WTC11 (cell line): Measurements from ENCODE around the gene ACYP2. TPM values are rescaled to one million over a fixed set of nuclear protein-coding genes. Genes with fewer than 3 reads are reported as not detected.

Experiments
- ATAC-seq: fragments of 200-7000 bp; cut with Tn5 transposase; 2 replicates; pipeline ENCODE4 v1.10.0; 2021; ENCODE audit warnings: mild to moderate bottlenecking, moderate library complexity
- CTCF ChIA-PET: fragments of 300-600 bp; sonication (Branson Sonifier 250); formaldehyde crosslinking; loops from one replicate; lab custom pipeline; 2021; ENCODE audit warnings: antibody characterized with exemption; lab: Charles Lee
- POLR2A ChIA-PET: fragments of 350-600 bp; sonication (Branson Sonifier 250); formaldehyde crosslinking; loops from one replicate; lab custom pipeline; 2021; ENCODE audit warnings: antibody characterized with exemption; lab: Charles Lee
- DNase-seq: peaks from one replicate; pipeline ENCODE4 v3.0.0; 2021; ENCODE audit warnings: low spot score
- H3K27ac Mint-ChIP-seq: 2 replicates; pipeline ENCODE4 v1.8.0; 2021; ENCODE audit warnings: mixed read lengths
- H3K27me3 Mint-ChIP-seq: 2 replicates; pipeline ENCODE4 v1.8.0; 2021; ENCODE audit warnings: low read depth, mild to moderate bottlenecking, moderate library complexity, mixed read lengths
- H3K36me3 Mint-ChIP-seq: 2 replicates; pipeline ENCODE4 v1.8.0; 2021; ENCODE audit warnings: mixed read lengths
- H3K4me1 Mint-ChIP-seq: 2 replicates; pipeline ENCODE4 v1.8.0; 2022; ENCODE audit warnings: mixed read lengths
- H3K4me3 Mint-ChIP-seq: 2 replicates; pipeline ENCODE4 v1.8.0; 2021; ENCODE audit warnings: mild to moderate bottlenecking, moderate library complexity, mixed read lengths
- H3K9me3 Mint-ChIP-seq: 2 replicates; pipeline ENCODE4 v1.8.0; 2021; ENCODE audit warnings: mixed read lengths
- AR ChIP-seq: fragments of 250-450 bp; sonication (Bioruptor Pico); IDR thresholded peaks from 2 replicates; pipeline ENCODE4 v1.9.0; 2021; ENCODE audit warnings: mild to moderate bottlenecking
- CREM ChIP-seq: sonication (generic); formaldehyde crosslinking; IDR thresholded peaks from 2 replicates; pipeline ENCODE4 v1.8.1; 2022; ENCODE audit warnings: mild to moderate bottlenecking, missing genetic modification reagents, moderate library complexity
- CTCF ChIP-seq: fragments of 200-600 bp; IDR thresholded peaks from 2 replicates; pipeline ENCODE4 v1.8.0; 2022; ENCODE audit warnings: antibody characterized with exemption
- ELF4 ChIP-seq: sonication (generic); formaldehyde crosslinking; IDR thresholded peaks from 2 replicates; pipeline ENCODE4 v1.8.1; 2022; ENCODE audit warnings: low read depth, mild to moderate bottlenecking, moderate library complexity, missing genetic modification reagents
- ERG ChIP-seq: fragments of 250-450 bp; sonication (Bioruptor Pico); IDR thresholded peaks from 2 replicates; pipeline ENCODE4 v1.8.0; 2021; ENCODE audit warnings: mild to moderate bottlenecking
- IRF1 ChIP-seq: sonication (generic); formaldehyde crosslinking; IDR thresholded peaks from 2 replicates; pipeline ENCODE4 v1.8.0; 2023; ENCODE audit warnings: missing genetic modification reagents
- IRF2 ChIP-seq: sonication (generic); formaldehyde crosslinking; IDR thresholded peaks from 2 replicates; pipeline ENCODE4 v1.8.0; 2022; ENCODE audit warnings: low read depth, missing genetic modification reagents, borderline replicate concordance
- JAZF1 ChIP-seq: fragments of 250-450 bp; sonication (Bioruptor Pico); IDR thresholded peaks from 2 replicates; pipeline ENCODE4 v1.9.0; 2021; ENCODE audit warnings: moderate library complexity, mild to moderate bottlenecking, inconsistent platforms
- MAX ChIP-seq: sonication (generic); formaldehyde crosslinking; IDR thresholded peaks from 2 replicates; pipeline ENCODE4 v1.8.0; 2022; ENCODE audit warnings: mild to moderate bottlenecking, missing genetic modification reagents
- MYBL2 ChIP-seq: sonication (generic); formaldehyde crosslinking; IDR thresholded peaks from 2 replicates; pipeline ENCODE4 v1.8.1; 2023; ENCODE audit warnings: mild to moderate bottlenecking, moderate library complexity, missing genetic modification reagents
- NFYB ChIP-seq: sonication (generic); formaldehyde crosslinking; conservative IDR thresholded peaks from 2 replicates; pipeline ENCODE4 v1.8.0; 2022; ENCODE audit warnings: low read depth, missing genetic modification reagents
- NR3C1 ChIP-seq: sonication (generic); formaldehyde crosslinking; conservative IDR thresholded peaks from 2 replicates; pipeline ENCODE4 v1.8.1; 2023; ENCODE audit warnings: low read depth, mild to moderate bottlenecking, missing genetic modification reagents
- PREB ChIP-seq: sonication (generic); formaldehyde crosslinking; IDR thresholded peaks from 2 replicates; pipeline ENCODE4 v1.8.1; 2022; ENCODE audit warnings: mild to moderate bottlenecking, missing genetic modification reagents, moderate library complexity, borderline replicate concordance
- RORB ChIP-seq: fragments of 250-450 bp; sonication (Bioruptor Pico); IDR thresholded peaks from 2 replicates; pipeline ENCODE4 v1.9.0; 2021; ENCODE audit warnings: mild to moderate bottlenecking
- SMAD4 ChIP-seq: sonication (generic); formaldehyde crosslinking; IDR thresholded peaks from 2 replicates; pipeline ENCODE4 v1.8.0; 2022; ENCODE audit warnings: mild to moderate bottlenecking, missing genetic modification reagents
- SOX15 ChIP-seq: fragments of 250-450 bp; sonication (Bioruptor Pico); IDR thresholded peaks from 2 replicates; pipeline ENCODE4 v1.9.0; 2021; ENCODE audit warnings: mild to moderate bottlenecking
- STAT6 ChIP-seq: sonication (generic); formaldehyde crosslinking; conservative IDR thresholded peaks from 2 replicates; pipeline ENCODE4 v1.8.1; 2023; ENCODE audit warnings: mild to moderate bottlenecking, low read depth, missing genetic modification reagents, moderate library complexity
- TEAD4 ChIP-seq: sonication (generic); formaldehyde crosslinking; IDR thresholded peaks from 2 replicates; pipeline ENCODE4 v1.8.0; 2022; ENCODE audit warnings: mild to moderate bottlenecking, missing genetic modification reagents
- ZBTB21 ChIP-seq: sonication (generic); formaldehyde crosslinking; IDR thresholded peaks from 2 replicates; pipeline ENCODE4 v1.8.1; 2023; ENCODE audit warnings: mild to moderate bottlenecking, missing genetic modification reagents, borderline replicate concordance
- ZNF317 ChIP-seq: sonication (generic); formaldehyde crosslinking; IDR thresholded peaks from 2 replicates; pipeline ENCODE4 v1.8.1; 2023; ENCODE audit warnings: low read depth, mild to moderate bottlenecking, moderate library complexity, missing genetic modification reagents, borderline replicate concordance
- ZNF396 ChIP-seq: fragments of 250-450 bp; sonication (Bioruptor Pico); IDR thresholded peaks from 2 replicates; pipeline ENCODE4 v1.8.0; 2021; ENCODE audit warnings: mild to moderate bottlenecking, moderate library complexity, borderline replicate concordance
- ZNF416 ChIP-seq: fragments of 250-450 bp; sonication (Bioruptor Pico); IDR thresholded peaks from 2 replicates; pipeline ENCODE4 v1.9.0; 2021; ENCODE audit warnings: mild to moderate bottlenecking, inconsistent platforms
- ZNF512 ChIP-seq: sonication (generic); formaldehyde crosslinking; IDR thresholded peaks from 2 replicates; pipeline ENCODE4 v1.8.1; 2022; ENCODE audit warnings: missing genetic modification reagents, borderline replicate concordance
- ZNF671 ChIP-seq: fragments of 250-450 bp; sonication (Bioruptor Pico); IDR thresholded peaks from 2 replicates; pipeline ENCODE4 v1.8.0; 2021; ENCODE audit warnings: mild to moderate bottlenecking
- total RNA-seq: library from RNA; stranded (reverse); gene quantifications from 3 replicates; pipeline ENCODE4 v1.2.3, GENCODE V29; 2021

The ACYP2 gene
- total RNA-seq, 1 experiment from 2014 or later: 4.4 TPM

GRCh38 chr2:54258166-54258565 lies 142.8 kb downstream of the ACYP2 start (continued):
- TF ChIP-seq CTCF (no peak), PREB (CRISPR knock-in tag) (no peak), MAX (CRISPR knock-in tag) (no peak), AR (no peak), ZNF512 (CRISPR knock-in tag) (no peak), CREM (no peak), NR3C1 (CRISPR knock-in tag) (no peak), ZNF317 (no peak)

GRCh38 chr2:54259413-54260240 lies 144.2 kb downstream of the ACYP2 start:
- ATAC-seq: no peak
- Mint-ChIP-seq H3K27me3 (no peaks in the 10 kb centered on the region), H3K4me1 (no peaks in the 10 kb centered on the region), H3K36me3 (peaks cover 3% of the 10 kb centered on the region), H3K27ac (no peak overlapping the region), H3K9me3 (peaks cover 11% of the 10 kb centered on the region)
- ChIA-PET CTCF (no interaction called here), POLR2A (no interaction called here)
- no peak for DNase-seq
- TF ChIP-seq ELF4 (CRISPR knock-in tag) (no peak), ZNF671 (CRISPR knock-in tag) (no peak), SMAD4 (no peak), TEAD4 (CRISPR knock-in tag) (no peak), IRF1 (CRISPR knock-in tag) (no peak), ZNF396 (CRISPR knock-in tag) (no peak), ZBTB21 (CRISPR knock-in tag) (no peak), SOX15 (CRISPR knock-in tag) (no peak), ERG (no peak), MYBL2 (CRISPR knock-in tag) (no peak), JAZF1 (CRISPR knock-in tag) (no peak), ZNF416 (CRISPR knock-in tag) (no peak), RORB (no peak), STAT6 (CRISPR knock-in tag) (no peak), NFYB (CRISPR knock-in tag) (no peak), IRF2 (CRISPR knock-in tag) (no peak)
- TF ChIP-seq, all 79 proteins: peak for 0
- H3K4me3 Mint-ChIP-seq: no peak overlapping the region
